Keratinocyte (primary cell): ENCODE results near the gene DCDC2B. TPM values are rescaled to one million over a fixed set of nuclear protein-coding genes. Genes with fewer than 3 reads are reported as not detected.
A peak's percentile ranks its signal among the peaks of the same experiment; 100 is the strongest.

Experiments used
- DNase-seq: peaks from one replicate; pipeline ENCODE4 v3.0.0-alpha.2; 2011; ENCODE audit warnings: low read depth, missing footprints, low spot score
- FAIRE-seq: peaks from 2 replicates; lab custom pipeline; 2011; peaks lifted over from hg19 to GRCh38; lab: Jason Lieb, UNC
- H2AFZ ChIP-seq: 2 replicates; pipeline ENCODE4 v1.6.0; 2012; ENCODE audit warnings: low read length, control low read depth, inconsistent platforms; ENCODE audit not compliant: control insufficient read depth
- H3K27ac ChIP-seq: 2 replicates; pipeline ENCODE4 v1.5.1; 2011; ENCODE audit warnings: low read length; ENCODE audit not compliant: control insufficient read depth, insufficient read depth
- H3K27me3 ChIP-seq: 3 replicates; pipeline ENCODE4 v1.6.0; 2011; ENCODE audit warnings: low read length; ENCODE audit not compliant: control insufficient read depth, insufficient read depth; ENCODE audit errors: extremely low read depth
- H3K36me3 ChIP-seq, 2 experiments: 2 replicates in 1 of 2; 3 replicates in 1 of 2; pipeline ENCODE4 v1.5.1; 2011; ENCODE audit warnings: low read length in 2 of 2, mild to moderate bottlenecking in 1 of 2; ENCODE audit not compliant: control insufficient read depth in 2 of 2, insufficient read depth in 2 of 2; ENCODE audit errors: extremely low read depth in 1 of 2
- H3K4me1 ChIP-seq: 3 replicates; pipeline ENCODE4 v1.5.1; 2011; ENCODE audit warnings: low read length; ENCODE audit not compliant: control insufficient read depth, insufficient read depth; ENCODE audit errors: extremely low read depth
- H3K4me2 ChIP-seq: 3 replicates; pipeline ENCODE4 v1.6.0; 2011; ENCODE audit warnings: low read depth, low read length; ENCODE audit not compliant: control insufficient read depth, insufficient read depth; ENCODE audit errors: extremely low read depth
- H3K4me3 ChIP-seq, 3 experiments: fragments of 200-600 bp in 1 of 3; sonication (generic) in 1 of 3; 2 replicates in 2 of 3; 3 replicates in 1 of 3; pipeline ENCODE4 v1.5.1; 2011 to 2016; ENCODE audit warnings: low read length in 3 of 3, mild to moderate bottlenecking in 3 of 3, control low read depth in 2 of 3, inconsistent platforms in 1 of 3, low read depth in 1 of 3, mixed read lengths in 1 of 3, mixed run types in 1 of 3, moderate library complexity in 1 of 3; ENCODE audit not compliant: control insufficient read depth in 2 of 3, insufficient read depth in 2 of 3; ENCODE audit errors: extremely low read depth in 1 of 3
- H3K79me2 ChIP-seq: 2 replicates; pipeline ENCODE4 v1.6.0; 2012; ENCODE audit warnings: low read length; ENCODE audit not compliant: control insufficient read depth, insufficient read depth
- H3K9ac ChIP-seq: 3 replicates; pipeline ENCODE4 v1.6.0; 2011; ENCODE audit warnings: low read length; ENCODE audit not compliant: control insufficient read depth, insufficient read depth; ENCODE audit errors: extremely low read depth
- H3K9me1 ChIP-seq: 3 replicates; pipeline ENCODE4 v1.6.0; 2011; ENCODE audit warnings: low read length; ENCODE audit not compliant: control insufficient read depth, insufficient read depth; ENCODE audit errors: extremely low read depth
- H3K9me3 ChIP-seq: 2 replicates; pipeline ENCODE4 v1.5.1; 2012; ENCODE audit warnings: low read depth, low read length; ENCODE audit not compliant: control insufficient read depth
- H4K20me1 ChIP-seq: 3 replicates; pipeline ENCODE4 v1.6.0; 2011; ENCODE audit warnings: low read length; ENCODE audit not compliant: control insufficient read depth, insufficient read depth; ENCODE audit errors: extremely low read depth
- EZH2 ChIP-seq: IDR thresholded peaks from one replicate; pipeline ENCODE4 v1.6.1; 2012; ENCODE audit warnings: inconsistent platforms, mild to moderate bottlenecking, low read length, moderate library complexity
- dilution Hi-C: fragments of 300-500 bp; cut with MboI; formaldehyde crosslinking; loops from one replicate; pipeline ENCODE4 v1.7.0; 2020; ENCODE audit warnings: low sequenced_read_pairs; ENCODE audit not compliant: extremely low pct_ligation_motif_present
- polyA plus RNA-seq, 5 experiments: library from polyadenylated mRNA; depleted of rRNA in 3 of 5; stranded (reverse) in 3 of 5; stranded (forward) in 1 of 5; unstranded in 1 of 5; fragments of >200 nt; gene quantifications; 1 replicate in 1 of 5; 2 replicates in 3 of 5; 3 replicates in 1 of 5; pipeline versions ENCODE4 v1.2.1 to v1.2.3, GENCODE V29; 2011 to 2012; ENCODE audit warnings: missing spikeins in 2 of 5, low read depth in 1 of 5, low replicate concordance in 1 of 5
- TF ChIP-seq, protein P1 (sequence below), 3 experiments: IDR thresholded peaks in 1 of 3; conservative IDR thresholded peaks in 1 of 3; optimal IDR thresholded peaks in 1 of 3; 2 replicates in 2 of 3; 3 replicates in 1 of 3; pipeline versions ENCODE3 to v1.5.1; 2011; ENCODE audit warnings: low read length in 3 of 3, mild to moderate bottlenecking in 3 of 3, moderate library complexity in 2 of 3, control low read depth in 1 of 3, inconsistent platforms in 1 of 3; ENCODE audit not compliant: insufficient read depth in 2 of 3; ENCODE audit errors: extremely low read depth in 1 of 3

DCDC2B gene
- polyA plus RNA-seq, 1 donor (not counting 4 experiments of a cell fraction or from before 2014, with no cell fraction given), result not detected

DNA sequence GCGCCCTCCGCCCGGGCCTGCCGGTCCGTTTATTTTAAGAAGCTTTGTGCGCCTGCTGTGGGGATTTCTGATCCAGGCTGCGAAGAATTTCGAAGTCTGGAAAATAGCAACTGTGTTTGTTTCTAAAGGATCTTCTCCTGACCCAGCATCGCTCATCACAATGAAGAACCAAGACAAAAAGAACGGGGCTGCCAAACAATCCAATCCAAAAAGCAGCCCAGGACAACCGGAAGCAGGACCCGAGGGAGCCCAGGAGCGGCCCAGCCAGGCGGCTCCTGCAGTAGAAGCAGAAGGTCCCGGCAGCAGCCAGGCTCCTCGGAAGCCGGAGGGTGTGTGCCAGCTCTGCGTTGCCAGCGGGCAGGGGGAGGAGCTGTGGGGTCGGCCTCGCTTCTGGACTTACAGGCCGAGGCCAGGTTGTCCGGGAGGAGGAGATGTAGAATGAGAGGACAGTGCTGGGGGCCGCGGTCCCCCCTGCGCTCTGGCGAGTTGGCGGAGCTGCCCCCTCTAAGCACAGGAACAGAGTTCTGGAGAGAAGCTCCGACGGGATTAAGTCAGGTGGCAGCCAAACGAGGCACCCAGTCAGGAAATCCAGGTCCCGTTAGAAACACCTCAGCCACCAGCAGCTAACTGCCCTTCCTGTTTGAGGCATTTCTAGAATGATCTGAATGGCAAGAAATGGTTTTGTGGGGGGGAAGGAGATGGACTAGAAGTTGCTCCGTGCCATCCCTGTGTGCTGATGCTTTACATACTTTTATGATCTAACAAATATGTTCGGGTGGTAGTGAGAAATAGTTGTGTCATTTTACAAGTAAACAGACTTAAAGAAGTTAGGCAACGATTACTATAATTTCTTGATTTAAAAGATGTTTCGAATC, 28.5 kb upstream of the DCDC2B start:
- Histone ChIP-seq H3K4me1 (peaks cover 19% of the 10 kb centered on the region), H3K79me2 (peaks cover 44% of the 10 kb centered on the region), H3K36me3 (peaks cover 10 to 31% of the 10 kb centered on the region in 2 experiments), H3K9ac (peak overlapping the region; percentile 90), H3K9me3 (no peaks in the 10 kb centered on the region), H2AFZ (peak overlapping the region; percentile 37), H4K20me1 (no peaks in the 10 kb centered on the region), H3K4me2 (peak overlapping the region; percentile 87), H3K27me3 (no peaks in the 10 kb centered on the region), H3K9me1 (peaks cover 3% of the 10 kb centered on the region), H3K27ac (peak overlapping the region; percentile 90), H3K4me3 (peak overlapping the region; percentile 47 to 95 (median 70))
- no peak for DNase-seq
- FAIRE-seq, result no peak
- TF ChIP-seq, protein P1, sequence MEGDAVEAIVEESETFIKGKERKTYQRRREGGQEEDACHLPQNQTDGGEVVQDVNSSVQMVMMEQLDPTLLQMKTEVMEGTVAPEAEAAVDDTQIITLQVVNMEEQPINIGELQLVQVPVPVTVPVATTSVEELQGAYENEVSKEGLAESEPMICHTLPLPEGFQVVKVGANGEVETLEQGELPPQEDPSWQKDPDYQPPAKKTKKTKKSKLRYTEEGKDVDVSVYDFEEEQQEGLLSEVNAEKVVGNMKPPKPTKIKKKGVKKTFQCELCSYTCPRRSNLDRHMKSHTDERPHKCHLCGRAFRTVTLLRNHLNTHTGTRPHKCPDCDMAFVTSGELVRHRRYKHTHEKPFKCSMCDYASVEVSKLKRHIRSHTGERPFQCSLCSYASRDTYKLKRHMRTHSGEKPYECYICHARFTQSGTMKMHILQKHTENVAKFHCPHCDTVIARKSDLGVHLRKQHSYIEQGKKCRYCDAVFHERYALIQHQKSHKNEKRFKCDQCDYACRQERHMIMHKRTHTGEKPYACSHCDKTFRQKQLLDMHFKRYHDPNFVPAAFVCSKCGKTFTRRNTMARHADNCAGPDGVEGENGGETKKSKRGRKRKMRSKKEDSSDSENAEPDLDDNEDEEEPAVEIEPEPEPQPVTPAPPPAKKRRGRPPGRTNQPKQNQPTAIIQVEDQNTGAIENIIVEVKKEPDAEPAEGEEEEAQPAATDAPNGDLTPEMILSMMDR (optimal IDR thresholded peaks at IDR 0.05 in 1 of 3, IDR thresholded peaks at IDR 0.05 in 1 of 3, conservative IDR thresholded peaks at IDR 0.05 in 1 of 3; ENCODE audit: extremely low read depth in 1 of 3, insufficient read depth in 2 of 3, low read length in 3 of 3), result no peak
- TF ChIP-seq EZH2, result no peak
- dilution Hi-C loops, result no loop called here

DNA sequence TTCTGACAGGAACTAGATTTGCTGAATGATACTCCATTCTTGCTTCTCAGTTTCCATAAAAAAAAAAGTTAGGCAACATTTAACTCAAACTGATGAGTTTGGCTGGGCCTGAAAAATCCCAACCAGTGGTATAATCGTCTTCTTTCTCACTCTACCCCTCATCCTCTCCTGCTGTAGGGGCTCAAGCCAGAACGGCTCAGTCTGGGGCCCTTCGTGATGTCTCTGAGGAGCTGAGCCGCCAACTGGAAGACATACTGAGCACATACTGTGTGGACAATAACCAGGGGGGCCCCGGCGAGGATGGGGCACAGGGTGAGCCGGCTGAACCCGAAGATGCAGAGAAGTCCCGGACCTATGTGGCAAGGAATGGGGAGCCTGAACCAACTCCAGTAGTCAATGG, 27.8 kb upstream of the DCDC2B start:
- Histone ChIP-seq H3K36me3 (peaks cover 12 to 34% of the 10 kb centered on the region in 2 experiments), H3K4me3 (peak overlapping the region in 2 of 3 experiments; percentile 70 to 95), H3K9me3 (no peaks in the 10 kb centered on the region), H4K20me1 (peaks cover under 1% of the 10 kb centered on the region), H3K79me2 (peaks cover 48% of the 10 kb centered on the region), H3K4me1 (peaks cover 19% of the 10 kb centered on the region), H3K27me3 (no peaks in the 10 kb centered on the region), H3K9ac (peak overlapping the region; percentile 90), H3K27ac (peak overlapping the region; percentile 90), H2AFZ (no peak overlapping the region), H3K9me1 (peaks cover 3% of the 10 kb centered on the region), H3K4me2 (peak overlapping the region; percentile 87)
- DNase-seq (no peak), FAIRE-seq (no peak)
- no peak for TF ChIP-seq EZH2
- TF ChIP-seq, protein P1 (optimal IDR thresholded peaks at IDR 0.05 in 1 of 3, IDR thresholded peaks at IDR 0.05 in 1 of 3, conservative IDR thresholded peaks at IDR 0.05 in 1 of 3; ENCODE audit: extremely low read depth in 1 of 3, insufficient read depth in 2 of 3, low read length in 3 of 3), result no peak
- dilution Hi-C loops, result no loop called here
